Effector CD4-positive, alpha-beta T cell (primary cell): ENCODE results near the gene ZNF436.
"Not testable (repeated sequence)": the region's sequence is repeated elsewhere in the genome, so short reads cannot be mapped to it uniquely, and the experiment has no call there.

Experiments used
- DNase-seq: peaks from one replicate; pipeline ENCODE4 v3.0.0-alpha.2; 2020

ZNF436 gene

DNA sequence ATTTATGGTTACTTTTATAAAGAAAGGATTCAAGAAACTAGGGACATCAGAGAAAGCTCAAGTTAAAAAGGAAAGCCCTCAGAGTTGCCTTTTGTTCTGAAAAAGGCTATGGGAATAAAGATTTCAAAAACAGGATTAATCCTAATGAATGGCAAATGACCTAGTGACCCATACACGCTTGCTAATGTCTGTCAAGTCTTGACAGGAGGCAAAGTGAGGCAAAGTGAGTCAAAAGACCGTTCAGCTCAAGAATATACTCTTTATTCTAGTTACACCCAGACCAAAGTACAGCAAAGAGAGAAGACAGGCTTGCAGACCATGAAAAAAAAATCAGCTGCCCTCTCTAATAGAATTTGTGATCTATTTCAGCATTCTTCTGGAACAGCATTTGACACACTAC lies 3.5 kb downstream of the ZNF436 start:
- DNase-seq = no peak

DNA sequence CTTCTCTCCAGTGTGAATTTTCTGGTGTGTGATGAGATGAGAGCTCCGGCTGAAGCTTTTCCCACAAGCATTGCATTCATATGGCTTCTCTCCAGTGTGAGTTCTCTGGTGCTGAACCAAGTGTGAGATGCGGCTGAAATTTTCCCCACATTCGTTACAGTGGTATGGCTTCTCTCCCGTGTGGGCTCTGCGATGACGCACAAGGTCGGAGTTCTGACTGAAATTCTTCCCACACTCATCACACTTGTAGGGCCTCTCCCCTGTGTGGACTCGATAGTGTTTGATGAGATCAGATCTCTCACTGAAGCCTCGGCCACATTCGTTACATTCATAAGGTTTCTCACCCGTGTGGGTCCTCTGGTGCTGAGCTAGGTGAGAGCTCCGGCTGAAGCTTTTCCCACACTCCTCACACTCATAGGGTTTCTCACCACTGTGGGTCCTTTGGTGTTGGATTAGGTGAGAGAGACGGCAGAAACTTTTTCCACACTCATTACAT lies 7.4 kb downstream of the ZNF436 start:
- no peak for DNase-seq

DNA sequence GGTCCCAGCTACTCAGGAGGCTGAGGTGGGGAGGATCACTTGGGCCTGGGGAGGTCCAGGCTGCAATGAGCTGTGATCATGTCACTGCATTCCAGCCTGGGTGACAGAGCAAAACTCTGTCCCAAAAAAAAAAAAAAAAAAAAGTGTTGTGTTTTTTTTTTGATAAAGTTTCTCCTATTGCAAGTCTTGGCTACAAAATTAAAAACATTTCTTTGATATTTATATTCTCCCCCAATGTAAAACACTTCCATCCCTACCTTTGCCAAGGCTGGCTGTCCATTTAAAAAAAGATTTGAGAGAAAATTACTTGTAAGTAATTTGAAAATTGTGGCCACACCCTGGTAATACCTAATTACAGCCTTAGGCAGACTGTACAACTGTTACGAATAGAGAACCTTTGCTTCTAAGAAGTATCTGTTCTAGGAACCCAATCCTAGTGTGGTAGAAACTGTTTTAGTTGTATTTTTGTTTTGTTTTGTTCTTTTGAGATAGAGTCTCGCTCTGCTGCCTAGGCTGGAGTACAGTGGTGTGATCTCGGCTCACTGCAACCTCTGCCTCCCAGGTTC lies 11.2 kb downstream of the ZNF436 start:
- DNase-seq = no peak

DNA sequence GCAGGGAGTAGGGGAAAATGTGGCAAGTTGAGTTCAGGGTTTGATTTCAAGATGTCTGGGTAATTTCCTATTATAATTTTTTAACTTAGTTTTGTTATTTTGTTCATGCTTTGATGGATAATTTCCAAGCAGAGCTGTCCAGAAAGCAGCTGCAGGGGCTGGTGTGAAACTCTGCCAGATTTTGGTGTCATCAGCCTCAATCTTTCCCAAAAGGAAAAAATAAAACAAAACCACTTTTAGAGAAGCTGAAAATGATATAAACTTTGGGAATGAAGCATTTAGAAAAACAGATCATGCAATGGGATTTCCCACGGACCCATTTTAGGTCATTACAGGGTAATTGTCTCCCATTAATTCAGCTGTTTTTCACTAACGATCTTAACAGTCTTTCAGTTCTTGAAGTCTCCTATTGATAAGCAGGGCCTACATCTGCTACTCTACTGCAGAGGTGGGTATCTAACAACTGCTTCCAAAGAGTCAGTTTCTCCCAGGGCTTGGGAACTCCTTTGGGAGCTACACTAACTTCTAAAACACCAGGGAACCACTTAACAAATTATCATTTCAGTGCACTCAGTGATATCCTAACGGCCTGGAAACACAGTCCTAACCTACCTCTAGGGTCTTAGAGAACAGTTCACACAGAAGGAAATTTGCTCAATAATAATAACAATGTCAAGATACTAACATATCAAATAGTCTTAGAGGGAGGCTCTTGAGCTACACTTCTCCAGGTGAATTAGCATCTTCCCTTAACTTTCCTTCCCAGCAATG lies 12.3 kb downstream of the ZNF436 start:
- no peak for DNase-seq

DNA sequence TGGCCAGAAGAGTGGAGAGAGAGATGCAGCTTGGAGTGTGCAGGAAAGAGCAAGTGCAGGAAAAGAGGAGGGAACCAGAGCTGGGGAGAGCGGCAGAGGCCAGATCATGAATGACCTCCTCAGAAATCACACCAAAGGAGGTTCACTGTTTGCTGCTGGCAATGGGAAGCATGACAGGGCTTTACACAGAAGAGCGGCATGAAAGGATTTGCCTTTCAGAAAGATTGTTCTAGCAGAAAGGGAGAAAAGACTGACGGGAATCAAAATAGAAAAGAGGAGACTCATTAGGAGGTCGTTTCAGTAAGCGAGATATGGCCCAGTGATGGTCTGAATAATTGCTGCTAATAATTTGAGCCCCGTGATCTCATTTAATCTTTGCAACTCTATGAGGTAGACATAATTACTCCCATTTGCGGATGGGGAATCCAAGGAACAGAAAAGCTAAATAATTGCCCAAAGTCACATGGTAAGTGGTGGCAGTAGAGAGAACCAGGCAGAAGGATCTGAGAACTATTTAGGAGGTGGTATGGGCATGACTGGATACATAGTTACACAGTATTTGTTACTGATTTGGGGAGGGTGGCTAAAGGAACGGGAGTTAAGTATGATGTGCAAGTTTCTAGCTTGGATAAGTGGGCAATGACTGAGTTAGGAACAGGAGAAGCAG lies 13.0 kb downstream of the ZNF436 start:
- no peak for DNase-seq

DNA sequence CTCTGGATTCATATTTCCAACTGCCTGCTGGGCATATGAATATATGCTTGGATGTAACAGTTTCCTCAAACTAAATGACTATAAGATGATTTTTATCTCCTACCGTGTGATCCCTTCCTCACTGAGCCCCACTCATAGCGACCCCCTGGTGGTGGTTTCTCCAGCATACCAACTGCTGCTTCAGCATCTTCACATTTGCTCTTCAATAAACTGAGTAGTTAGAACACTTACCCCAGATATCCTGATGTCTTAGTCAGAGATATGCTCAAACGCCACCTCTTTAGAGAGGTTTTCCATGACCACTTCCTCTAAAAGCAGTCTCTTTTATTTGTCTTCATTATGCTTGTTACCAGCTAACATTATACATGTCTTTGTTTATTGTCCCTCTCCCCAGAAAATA lies 15.4 kb downstream of the ZNF436 start:
- no peak for DNase-seq

DNA sequence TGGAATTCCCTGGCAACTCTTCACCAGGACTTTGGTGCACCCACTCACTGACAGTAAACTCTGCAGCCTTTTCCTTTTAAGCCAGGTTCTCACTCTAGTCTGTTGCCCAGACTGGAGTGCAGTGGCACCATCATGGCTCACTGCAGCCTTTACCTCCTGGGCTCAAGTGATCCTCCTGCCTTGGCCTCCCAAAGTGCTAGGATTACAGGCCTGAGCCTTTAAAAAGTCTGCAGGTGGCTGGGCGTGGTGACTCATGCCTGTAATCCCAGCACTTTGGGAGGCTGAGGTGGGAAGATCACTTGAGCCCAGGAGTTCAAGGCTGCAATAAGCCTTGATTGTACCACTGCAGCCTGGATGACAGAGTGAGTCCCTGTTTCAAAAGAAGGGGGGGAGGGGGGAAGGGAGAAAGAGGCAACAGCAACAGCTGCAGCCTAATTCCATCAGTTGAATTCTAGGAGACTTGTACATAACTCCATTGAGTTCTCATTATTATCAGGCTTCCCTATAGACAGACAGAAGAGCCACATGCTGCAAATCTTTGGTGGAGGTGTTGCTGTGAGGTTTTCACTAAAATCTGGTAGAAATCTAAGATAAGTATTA lies 17.4 kb downstream of the ZNF436 start:
- no peak for DNase-seq

DNA sequence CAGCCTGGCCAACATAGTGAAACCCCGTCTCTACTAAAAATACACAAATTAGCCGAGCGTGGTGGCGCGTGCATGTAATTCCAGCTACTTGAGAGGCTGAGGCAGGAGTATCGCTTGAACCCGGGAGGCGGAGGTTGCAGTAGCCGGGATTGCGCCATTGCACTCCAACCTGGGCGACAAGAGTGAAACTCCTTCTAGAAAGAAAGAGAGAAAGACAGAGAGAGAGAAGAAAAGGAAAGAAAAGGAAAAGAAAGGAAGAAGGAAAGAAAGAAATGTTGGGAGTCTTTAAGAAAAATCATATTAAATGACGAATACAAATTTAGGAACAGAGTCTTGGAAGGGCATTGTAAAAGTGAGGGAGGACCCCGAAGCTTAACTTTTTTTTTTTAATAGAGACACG lies 23.7 kb downstream of the ZNF436 start:
- DNase-seq = no peak

DNA sequence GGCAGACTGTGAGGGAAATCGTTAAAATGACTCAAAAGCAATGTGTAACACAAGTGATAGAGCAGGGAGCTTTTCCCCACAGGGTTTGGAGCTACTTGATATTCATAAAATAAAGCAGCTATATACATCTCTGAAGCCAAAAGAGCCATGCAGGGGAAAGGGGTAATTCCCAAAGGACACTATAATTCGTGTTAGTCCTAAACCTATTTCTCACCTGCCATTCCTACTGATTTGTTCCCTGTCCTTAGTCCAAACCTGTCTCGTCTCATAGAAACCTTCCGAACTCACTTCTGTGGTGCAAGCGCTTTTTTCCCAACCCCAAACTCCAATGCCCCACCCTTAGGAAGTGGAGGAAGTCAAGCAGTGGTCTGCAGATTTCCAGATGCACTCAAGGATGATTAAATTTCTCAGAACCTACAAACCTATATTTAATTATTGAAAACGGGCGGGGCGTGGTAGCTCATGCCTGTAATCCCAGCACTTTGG lies 24.6 kb downstream of the ZNF436 start:
- DNase-seq = no peak

DNA sequence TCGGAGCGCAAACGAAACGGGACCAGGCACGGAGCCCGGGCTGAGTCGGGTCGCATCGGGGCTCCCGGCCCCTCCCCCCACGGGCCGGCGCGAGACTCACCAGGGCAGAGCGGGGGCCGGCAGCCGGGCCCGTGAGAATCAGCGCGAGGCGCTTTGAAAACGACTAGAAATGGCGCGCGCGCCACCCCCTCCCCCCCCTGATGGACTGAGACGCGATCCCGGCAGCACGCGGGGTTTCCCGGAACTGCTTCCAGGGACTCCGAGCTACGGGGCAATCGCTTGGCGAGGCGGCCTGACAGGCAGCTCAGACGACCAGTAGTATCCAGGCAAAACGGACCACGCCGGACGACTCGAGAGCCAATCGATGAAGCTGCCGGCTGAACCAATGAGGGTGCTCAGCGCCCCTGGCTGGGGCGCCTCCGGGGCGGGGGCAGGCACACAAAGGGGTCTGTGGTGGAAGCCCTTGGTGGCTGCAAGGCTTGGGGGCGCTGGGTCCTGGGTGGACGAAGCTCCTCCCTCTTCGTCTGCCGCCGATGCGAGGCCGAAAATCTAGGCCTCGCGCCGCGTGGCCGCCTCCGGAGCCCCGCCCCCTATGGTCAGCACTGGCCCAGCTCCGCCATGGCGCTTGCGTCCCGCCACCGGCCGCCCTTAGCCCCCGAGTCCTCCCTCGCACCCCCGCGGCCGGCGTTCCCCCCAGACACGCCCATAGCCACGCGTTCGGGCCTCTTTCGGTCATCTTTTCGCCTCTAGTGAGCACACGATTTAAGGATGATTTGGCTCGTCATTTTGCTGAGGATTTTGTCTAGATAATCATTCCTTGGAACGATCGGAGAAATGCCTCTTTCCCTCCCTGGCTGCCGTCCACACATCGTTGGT lies 25.3 kb downstream of the ZNF436 start, which contains the start of gene HNRNPR:
Gene HNRNPR (minus strand): TSS at position 174 of the 876 bp plus-strand sequence. CDS start 3,276 bp downstream, outside the sequence.
- peak; percentile 100 for DNase-seq

DNA sequence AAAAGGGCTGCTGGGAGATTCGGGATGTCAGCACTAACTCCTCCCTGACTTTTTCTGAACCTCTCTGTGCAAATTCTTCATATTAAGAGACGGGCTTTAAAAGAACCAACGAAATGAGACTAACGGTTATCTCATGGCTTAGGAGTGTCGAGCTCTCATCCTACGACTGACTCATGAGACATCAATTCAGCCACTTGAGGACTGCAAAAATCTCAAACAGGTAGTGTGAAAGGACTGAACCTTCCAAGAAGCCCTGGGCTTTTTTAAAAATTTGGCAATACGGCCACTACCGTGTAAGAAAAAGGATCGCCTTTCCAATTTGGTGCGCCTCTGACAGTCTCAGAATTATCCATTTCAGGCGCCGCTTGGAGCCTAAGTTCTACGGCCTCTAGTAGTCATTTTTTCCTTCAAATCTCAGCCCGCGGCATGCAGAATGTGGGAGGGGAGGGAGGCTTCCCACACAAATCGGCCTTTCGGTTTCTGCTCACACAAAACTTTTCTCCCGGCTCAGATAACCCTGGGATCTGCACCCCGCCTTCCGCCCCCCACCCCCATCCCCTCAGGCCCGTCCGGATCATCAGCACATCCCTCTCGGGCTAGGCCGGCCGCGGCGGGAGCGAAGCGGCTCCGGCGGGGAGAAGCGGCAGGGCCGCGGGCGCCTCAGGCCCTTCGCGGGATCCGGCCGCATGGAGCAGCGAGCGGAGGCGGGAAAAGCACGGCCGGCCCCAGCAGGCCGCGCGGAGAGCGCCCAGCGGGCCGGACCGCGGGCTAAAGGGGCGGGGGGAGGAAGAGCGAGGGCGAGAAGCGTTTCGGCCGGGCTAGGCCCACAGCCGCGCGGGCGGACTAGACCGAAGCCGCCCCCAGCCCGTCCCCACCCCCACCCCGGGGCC lies 26.2 kb downstream of the ZNF436 start:
- DNase-seq = peak; percentile 9

DNA sequence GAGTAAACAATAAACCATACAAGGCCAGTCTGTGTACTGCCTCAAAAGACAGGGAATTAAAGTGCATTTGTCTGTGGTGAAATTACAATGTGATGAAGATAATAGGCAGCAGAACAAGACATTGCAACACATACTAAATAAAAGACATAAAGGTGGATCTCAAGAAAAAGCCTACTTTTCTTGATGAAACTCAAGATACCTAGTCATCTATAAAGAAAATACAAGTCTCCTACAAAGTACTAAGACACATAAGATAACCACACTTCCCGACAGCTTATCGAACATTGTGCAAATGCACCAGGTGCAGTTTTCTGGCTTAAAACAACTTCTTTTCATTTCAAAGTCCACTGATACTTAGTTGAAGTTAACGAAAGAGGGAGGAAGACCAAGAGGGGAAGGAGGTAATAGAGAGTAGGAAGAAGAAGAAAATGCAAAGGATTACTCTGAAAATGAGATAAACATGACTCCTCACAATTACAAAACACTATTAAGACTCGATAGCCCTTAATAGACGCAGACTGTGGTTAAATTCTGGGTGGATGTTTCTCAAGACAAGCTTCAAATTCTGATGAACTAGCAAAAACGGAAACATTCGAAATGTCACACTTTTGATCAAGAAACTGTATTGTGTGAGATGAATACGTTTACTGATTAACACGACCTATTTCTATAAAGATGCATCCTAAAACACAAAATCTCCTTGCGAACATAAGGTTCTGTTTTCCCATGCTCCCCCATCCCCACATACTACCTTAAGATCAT lies 27.5 kb downstream of the ZNF436 start:
- no peak for DNase-seq

DNA sequence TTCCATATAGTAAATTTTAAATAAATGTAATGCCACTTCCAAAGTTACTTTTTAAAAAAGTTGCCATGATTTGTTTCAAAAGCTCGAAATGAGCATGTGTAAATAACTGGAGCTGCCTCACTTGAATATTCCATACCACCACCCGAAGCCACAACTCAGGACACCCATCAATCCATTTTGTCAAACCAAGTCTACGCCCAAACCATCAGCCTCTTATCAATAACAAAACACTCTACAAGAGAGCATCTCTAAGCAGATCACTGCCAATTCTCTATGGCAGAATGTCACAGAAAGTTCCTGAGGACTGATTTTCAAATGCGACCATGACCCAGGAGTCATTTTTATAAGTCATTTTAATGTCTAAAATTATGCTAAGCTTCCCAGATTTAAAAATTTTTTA lies 30.0 kb downstream of the ZNF436 start:
- DNase-seq = no peak

DNA sequence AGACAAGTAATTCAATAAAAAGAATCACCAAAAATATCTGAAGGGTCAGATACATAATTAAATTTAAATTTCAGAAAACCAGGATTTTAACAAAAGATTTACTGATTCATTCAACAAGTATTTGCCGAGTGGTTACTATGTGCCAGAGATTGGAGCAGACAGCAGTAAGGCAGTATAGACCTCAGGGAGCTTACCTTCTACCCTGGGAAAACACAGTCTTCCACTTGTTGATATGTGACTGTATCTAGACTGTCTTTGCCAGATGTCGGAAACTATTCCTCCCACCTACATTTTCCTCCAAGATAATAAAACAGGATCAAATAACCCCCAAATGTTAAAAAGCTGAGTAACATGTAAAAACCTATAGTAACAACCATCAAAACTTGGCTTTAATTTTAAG lies 31.8 kb downstream of the ZNF436 start:
- no peak for DNase-seq

DNA sequence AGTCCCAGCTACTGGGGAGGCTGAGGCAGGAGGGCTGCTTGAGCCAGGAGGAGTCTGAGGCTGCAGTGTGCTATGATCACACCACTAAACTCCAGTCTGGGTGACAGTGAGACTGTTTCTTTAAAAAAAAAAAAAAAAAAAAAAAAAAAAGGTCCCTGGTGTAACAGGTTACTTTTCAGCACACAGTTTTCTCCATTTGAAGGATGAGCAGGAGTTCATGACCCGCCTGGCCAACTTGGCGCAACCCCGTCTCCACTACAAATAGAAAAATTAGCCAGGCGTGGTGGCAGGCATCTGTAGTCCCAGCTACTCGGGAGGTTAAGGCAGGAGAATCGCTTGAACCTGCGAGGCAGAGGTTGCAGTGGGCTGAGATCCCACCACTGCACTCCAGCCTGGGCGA lies 37.9 kb downstream of the ZNF436 start:
- no peak for DNase-seq

DNA sequence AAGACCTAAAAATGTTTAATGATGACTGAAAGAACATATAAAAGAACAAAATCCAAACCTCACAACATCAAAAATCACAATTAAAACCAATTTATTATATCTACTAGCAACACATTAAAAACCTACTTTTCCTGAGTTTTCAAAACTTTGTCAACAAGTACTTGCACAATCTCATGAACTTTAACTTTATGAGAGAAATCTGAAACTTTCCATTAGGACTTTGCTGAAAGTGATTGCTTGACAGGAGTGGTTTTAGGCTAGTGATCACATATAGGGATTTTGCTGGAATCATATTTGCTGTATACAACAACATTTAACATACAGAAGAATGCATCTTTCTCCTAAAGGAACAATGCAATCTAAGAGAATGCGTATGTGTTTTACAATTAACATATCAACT lies 38.8 kb downstream of the ZNF436 start:
- DNase-seq = no peak

DNA sequence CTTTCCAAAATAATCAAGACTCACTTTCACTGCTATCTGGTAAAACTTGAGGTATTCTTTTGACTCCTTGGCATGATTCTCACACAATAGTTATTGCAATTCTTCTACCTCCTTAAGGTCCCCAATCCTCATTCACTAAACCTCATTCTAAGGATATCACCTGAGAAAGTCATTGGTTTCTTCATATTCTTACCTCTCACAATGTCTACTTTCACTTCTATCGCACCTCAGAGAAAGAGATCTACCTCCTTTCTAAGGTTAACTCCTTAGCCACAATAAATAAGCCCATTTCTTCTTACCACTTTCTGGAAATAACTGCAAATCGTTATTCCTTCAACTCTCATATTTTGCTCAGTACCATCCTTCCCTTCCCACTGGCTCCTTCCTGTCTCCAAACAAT lies 44.2 kb downstream of the ZNF436 start:
- no peak for DNase-seq

DNA sequence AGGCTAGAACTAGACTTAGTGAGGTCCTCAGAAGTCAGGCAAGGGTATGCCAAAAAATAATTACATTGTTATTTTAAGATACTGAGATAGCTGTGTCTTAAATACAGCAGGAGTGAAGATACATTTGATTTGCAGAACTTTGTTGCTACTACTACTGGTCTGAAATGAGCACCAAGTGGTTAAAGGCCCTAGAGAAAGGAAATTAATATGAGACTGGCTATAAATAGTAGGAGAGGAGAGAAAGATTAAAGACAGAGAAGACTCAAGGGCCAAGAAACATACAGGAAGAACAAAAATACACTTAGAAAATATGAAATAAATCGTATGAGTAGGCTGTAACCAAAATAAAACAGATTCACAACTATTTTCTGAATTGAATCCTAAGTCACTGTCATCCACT lies 46.9 kb downstream of the ZNF436 start:
- no peak for DNase-seq

DNA sequence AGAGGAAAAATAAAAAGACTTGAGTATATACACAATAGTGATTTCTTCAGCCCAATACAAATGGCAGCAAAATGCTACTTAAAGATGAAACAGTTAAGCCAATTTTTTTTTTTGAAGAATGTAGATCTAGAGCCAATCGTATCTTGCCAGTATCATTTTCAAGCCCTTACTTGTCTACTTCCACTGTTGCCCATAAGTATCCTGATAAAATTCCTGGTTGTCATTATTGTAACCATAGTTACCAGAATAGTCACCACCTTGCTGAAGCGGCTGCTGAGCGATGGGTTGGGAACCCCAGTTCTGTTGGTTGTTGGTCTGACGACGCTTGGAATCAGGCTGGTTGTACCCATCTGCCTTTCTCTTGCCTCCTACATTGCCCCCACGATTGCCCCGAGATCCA lies 59.4 kb downstream of the ZNF436 start:
- DNase-seq = not testable (repeated sequence)
